H9 (cell line): ENCODE results near the gene URB1. TPM values are rescaled to one million over a fixed set of nuclear protein-coding genes. Genes with fewer than 3 reads are reported as not detected.

ENCODE experiments used
- DNase-seq: peaks from one replicate; pipeline ENCODE4 v3.0.0-alpha.2; 2017
- H2AFZ ChIP-seq: one replicate; pipeline ENCODE4 v1.6.1; 2013; ENCODE audit warnings: mild to moderate bottlenecking, low read length, control low read depth, moderate library complexity
- H2AK5ac ChIP-seq: 2 replicates; pipeline ENCODE4 v1.6.1; 2013; ENCODE audit warnings: low read length, control low read depth, mixed read lengths; ENCODE audit not compliant: insufficient read length
- H2BK120ac ChIP-seq: one replicate; pipeline ENCODE4 v1.6.1; 2013; ENCODE audit warnings: low read depth, mild to moderate bottlenecking, low read length, control low read depth, inconsistent platforms; ENCODE audit not compliant: poor library complexity, severe bottlenecking
- H2BK12ac ChIP-seq: 2 replicates; pipeline ENCODE4 v1.6.1; 2013; ENCODE audit warnings: low read length, control low read depth, mixed read lengths, low read depth; ENCODE audit not compliant: insufficient read length
- H2BK15ac ChIP-seq: 2 replicates; pipeline ENCODE4 v1.6.1; 2013; ENCODE audit warnings: low read depth, low read length, control low read depth
- H2BK20ac ChIP-seq: one replicate; pipeline ENCODE4 v1.6.1; 2013; ENCODE audit warnings: low read depth, mild to moderate bottlenecking, low read length, control low read depth, inconsistent platforms; ENCODE audit not compliant: poor library complexity, severe bottlenecking
- H2BK5ac ChIP-seq: 2 replicates; pipeline ENCODE4 v1.6.1; 2013; ENCODE audit warnings: low read length, control low read depth, mixed read lengths; ENCODE audit not compliant: insufficient read length
- H3K14ac ChIP-seq: 2 replicates; pipeline ENCODE4 v1.6.1; 2013; ENCODE audit warnings: low read length, control low read depth; ENCODE audit not compliant: insufficient read depth
- H3K18ac ChIP-seq: 2 replicates; pipeline ENCODE4 v1.6.1; 2013; ENCODE audit warnings: low read depth, mild to moderate bottlenecking, mixed read lengths, low read length, control low read depth; ENCODE audit not compliant: insufficient read length
- H3K23ac ChIP-seq: 2 replicates; pipeline ENCODE4 v1.6.1; 2013; ENCODE audit warnings: low read length, control low read depth, mixed read lengths, low read depth; ENCODE audit not compliant: insufficient read length
- H3K23me2 ChIP-seq: 2 replicates; pipeline ENCODE4 v1.6.1; 2013; ENCODE audit warnings: low read depth, mild to moderate bottlenecking, mixed read lengths, low read length, control low read depth; ENCODE audit not compliant: insufficient read length, poor library complexity, severe bottlenecking
- H3K27ac ChIP-seq: 2 replicates; pipeline ENCODE4 v1.5.1; 2013; ENCODE audit warnings: low read length, control low read depth, mixed read lengths, low read depth; ENCODE audit not compliant: insufficient read length
- H3K27me3 ChIP-seq: 2 replicates; pipeline ENCODE4 v1.6.1; 2013; ENCODE audit warnings: low read length, control low read depth, inconsistent platforms; ENCODE audit not compliant: insufficient read depth
- H3K4ac ChIP-seq: 2 replicates; pipeline ENCODE4 v1.6.1; 2013; ENCODE audit warnings: low read depth, mild to moderate bottlenecking, control low read depth, inconsistent platforms, low read length, moderate library complexity
- H3K4me1 ChIP-seq: 2 replicates; pipeline ENCODE4 v1.6.1; 2013; ENCODE audit warnings: low read length, control low read depth, inconsistent platforms; ENCODE audit not compliant: insufficient read depth
- H3K4me2 ChIP-seq: 2 replicates; pipeline ENCODE4 v1.6.1; 2013; ENCODE audit warnings: low read length, control low read depth, mixed read lengths; ENCODE audit not compliant: insufficient read length, insufficient read depth
- H3K56ac ChIP-seq: 2 replicates; pipeline ENCODE4 v1.6.1; 2013; ENCODE audit warnings: low read depth, mild to moderate bottlenecking, mixed read lengths, low read length, control low read depth; ENCODE audit not compliant: insufficient read length
- H3K79me1 ChIP-seq: 2 replicates; pipeline ENCODE4 v1.6.1; 2013; ENCODE audit warnings: low read depth, mild to moderate bottlenecking, moderate library complexity, low read length, control low read depth, inconsistent platforms; ENCODE audit not compliant: insufficient read depth, poor library complexity, severe bottlenecking
- H3K79me2 ChIP-seq: 2 replicates; pipeline ENCODE4 v1.6.1; 2013; ENCODE audit warnings: low read length, control low read depth, inconsistent platforms; ENCODE audit not compliant: insufficient read depth
- H3K9ac ChIP-seq: 2 replicates; pipeline ENCODE4 v1.6.1; 2013; ENCODE audit warnings: low read length, control low read depth, mixed read lengths; ENCODE audit not compliant: insufficient read length; ENCODE audit errors: extremely low read depth
- H3K9me3 ChIP-seq: one replicate; pipeline ENCODE4 v1.6.1; 2013; ENCODE audit warnings: low read depth, low read length, inconsistent platforms; ENCODE audit not compliant: control insufficient read depth
- H3T11ph ChIP-seq: one replicate; pipeline ENCODE4 v1.6.1; 2013; ENCODE audit warnings: mild to moderate bottlenecking, low read length, control low read depth, inconsistent platforms
- H4K20me1 ChIP-seq: one replicate; pipeline ENCODE4 v1.6.1; 2013; ENCODE audit not compliant: control insufficient read depth, insufficient read length, insufficient read depth
- H4K5ac ChIP-seq: 2 replicates; pipeline ENCODE4 v1.6.1; 2013; ENCODE audit warnings: low read depth, mild to moderate bottlenecking, mixed read lengths, low read length, control low read depth; ENCODE audit not compliant: insufficient read length
- H4K8ac ChIP-seq: replicated peaks from 2 replicates; pipeline ENCODE4 v1.6.1; 2013; ENCODE audit warnings: low read length, control low read depth, mixed read lengths, low read depth; ENCODE audit not compliant: insufficient read length
- H4K91ac ChIP-seq: 2 replicates; pipeline ENCODE4 v1.6.1; 2013; ENCODE audit warnings: low read depth, mild to moderate bottlenecking, moderate library complexity, mixed read lengths, low read length, control low read depth; ENCODE audit not compliant: insufficient read length
- H3K27ac Mint-ChIP-seq, 3 experiments: 2 replicates in 2 of 3; 3 replicates in 1 of 3; pipeline ENCODE4 v1.8.0; 2020 to 2021; ENCODE audit warnings: mixed read lengths in 3 of 3, mild to moderate bottlenecking in 1 of 3, moderate library complexity in 1 of 3
- H3K27me3 Mint-ChIP-seq: 2 replicates; pipeline ENCODE4 v1.8.0; 2021; ENCODE audit warnings: low read depth, mild to moderate bottlenecking, moderate library complexity, mixed read lengths
- H3K36me3 Mint-ChIP-seq, 3 experiments: 2 replicates in 2 of 3; 3 replicates in 1 of 3; pipeline ENCODE4 v1.8.0; 2020 to 2021; ENCODE audit warnings: low read depth in 3 of 3, mixed read lengths in 3 of 3; ENCODE audit not compliant: insufficient read depth in 1 of 3
- H3K4me1 Mint-ChIP-seq, 2 experiments: 2 replicates each; pipeline ENCODE4 v1.8.0; 2020; ENCODE audit warnings: mixed read lengths in 2 of 2
- H3K4me3 Mint-ChIP-seq, 2 experiments: 2 replicates in 1 of 2; 3 replicates in 1 of 2; pipeline ENCODE4 v1.8.0; 2020 to 2021; ENCODE audit warnings: mild to moderate bottlenecking in 2 of 2, mixed read lengths in 2 of 2, moderate library complexity in 1 of 2
- H3K9me3 Mint-ChIP-seq, 2 experiments: 2 replicates in 1 of 2; 3 replicates in 1 of 2; pipeline ENCODE4 v1.8.0; 2020; ENCODE audit warnings: mild to moderate bottlenecking in 2 of 2, mixed read lengths in 2 of 2, moderate library complexity in 1 of 2
- CTCF ChIP-seq: fragments of 200-600 bp; sonication (generic); conservative IDR thresholded peaks from 3 replicates; pipeline ENCODE4 v1.8.0; 2021; ENCODE audit warnings: antibody characterized with exemption, mild to moderate bottlenecking
- WGBS: extraction: QIAGEN DNeasy Blood & Tissue Kit; methylation state at CpG from one replicate; pipeline ENCODE4 v1.1.7; 2013; ENCODE audit warnings: missing lambda C conversion rate, low lambda C conversion rate, mixed read lengths; ENCODE audit not compliant: insufficient read length; ENCODE audit errors: extremely low coverage; 5-methylcytosine and 5-hydroxymethylcytosine counted together
- total RNA-seq: library from RNA; stranded (reverse); gene quantifications from 2 replicates; pipeline ENCODE4 v1.2.1, GENCODE V29; 2021

URB1 gene
- total RNA-seq, 1 experiment from 2014 or later: 23.5 TPM

DNA sequence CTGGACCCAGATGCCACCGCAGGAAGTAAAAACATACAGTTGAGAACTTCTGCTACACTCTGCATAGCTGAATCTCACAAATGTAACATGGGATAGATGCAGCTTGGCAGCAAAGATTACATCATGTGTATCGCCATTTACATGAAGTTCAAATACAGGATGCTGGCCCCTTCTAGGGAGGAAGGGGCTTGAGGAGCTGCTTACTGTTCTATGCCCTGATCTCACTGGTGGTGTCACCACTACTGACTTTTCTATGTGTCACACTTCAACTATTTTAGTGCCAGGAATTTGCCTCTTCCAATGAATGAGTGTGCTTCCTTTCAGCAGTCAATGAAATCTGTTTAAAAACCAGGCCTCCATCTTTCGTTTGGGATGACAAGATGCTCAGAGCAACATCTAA lies 63.0 kb downstream of the URB1 start:
- H2AFZ ChIP-seq: no peak overlapping the region
- no peak overlapping the region for H3K56ac ChIP-seq
- H4K5ac ChIP-seq: no peak overlapping the region
- no peaks in the 10 kb centered on the region for H3K9me3 ChIP-seq
- no peak overlapping the region for H2AK5ac ChIP-seq
- Mint-ChIP-seq H3K36me3 (peaks cover 37 to 85% (median 76%) of the 10 kb centered on the region in 3 experiments), H3K27ac (no peak overlapping the region), H3K4me3 (no peak overlapping the region), H3K4me1 (peaks cover 18 to 19% of the 10 kb centered on the region in 2 experiments), H3K9me3 (no peaks in the 10 kb centered on the region), H3K27me3 (no peaks in the 10 kb centered on the region)
- no peak overlapping the region for H2BK5ac ChIP-seq
- no peaks in the 10 kb centered on the region for H3K23me2 ChIP-seq
- no peak overlapping the region for H2BK120ac ChIP-seq
- H3K9ac ChIP-seq: no peak overlapping the region
- no peak overlapping the region for H3T11ph ChIP-seq
- H3K4me2 ChIP-seq: no peak overlapping the region
- WGBS: no CpG with 5 or more reads among the region's 3 CpGs
- no peak overlapping the region for H3K23ac ChIP-seq
- no peak overlapping the region for H2BK15ac ChIP-seq
- TF ChIP-seq CTCF: no peak
- H3K27me3 ChIP-seq: no peaks in the 10 kb centered on the region
- H3K4me1 ChIP-seq: no peaks in the 10 kb centered on the region
- no peak overlapping the region for H3K14ac ChIP-seq
- no peak overlapping the region for H3K18ac ChIP-seq
- no peak overlapping the region for H2BK12ac ChIP-seq
- H4K20me1 ChIP-seq: no peaks in the 10 kb centered on the region
- no peak overlapping the region for H3K4ac ChIP-seq
- no peak overlapping the region for H2BK20ac ChIP-seq
- no peaks in the 10 kb centered on the region for H3K79me2 ChIP-seq
- H3K79me1 ChIP-seq: no peaks in the 10 kb centered on the region
- no peak overlapping the region for H4K91ac ChIP-seq
- H4K8ac ChIP-seq: no peak overlapping the region
- H3K27ac ChIP-seq: no peak overlapping the region
- no peak for DNase-seq
